GM20000 (cell line): ENCODE measurements around the gene NEU4.

Experiments
- DNase-seq: peaks from one replicate; pipeline ENCODE4 v3.0.0; 2012; ENCODE audit warnings: low spot score
- CTCF ChIP-seq: IDR thresholded peaks from 2 replicates; pipeline ENCODE4 v1.5.1; 2012; ENCODE audit warnings: mild to moderate bottlenecking, control low read depth; ENCODE audit errors: extremely low read depth, missing control alignments

The NEU4 gene

GRCh38 chr2:241836292-241836691 is 27.3 kb downstream of the NEU4 start:
- no peak for TF ChIP-seq CTCF
- no peak for DNase-seq

- TF ChIP-seq CTCF = no peak
- no peak for DNase-seq
Observed at GRCh38 chr2:241837197-241837965, 28.4 kb downstream of the NEU4 start.

- no peak for TF ChIP-seq CTCF
- no peak for DNase-seq
Observed at GRCh38 chr2:241841181-241842066, 32.4 kb downstream of the NEU4 start.

- DNase-seq = no peak
Observed at GRCh38 chr2:241842067-241842415, 33.0 kb downstream of the NEU4 start.

GRCh38 chr2:241842620-241843211 is 33.7 kb downstream of the NEU4 start:
- TF ChIP-seq CTCF = no peak
- DNase-seq = peak; percentile 89

More at GRCh38 chr2:241842067-241842415, 33.0 kb downstream of the NEU4 start:
- TF ChIP-seq CTCF = no peak

GRCh38 chr2:241843321-241844065 is 34.5 kb downstream of the NEU4 start:
- TF ChIP-seq CTCF = no peak
- no peak for DNase-seq
